Activated T-helper 1 cell treated with anti-CD3 and anti-CD28 coated beads, Interleukin-12 subunit alpha, Interleukin-12 subunit beta, Interleukin-2, Interleukin-4 antibody, amounts not matched to agents 30 ng/mL and 10 ng/mL and 1 ng/mL, durations not matched to agents 14 hours and 24 hours and 36 hours (primary cell): ENCODE data around the gene CLOCK. TPM values are rescaled to one million over a fixed set of nuclear protein-coding genes. Genes with fewer than 3 reads are reported as not detected.
A peak's percentile ranks its signal among the peaks of the same experiment; 100 is the strongest.
"Not testable (repeated sequence)": the region's sequence is repeated elsewhere in the genome, so short reads cannot be mapped to it uniquely, and the experiment has no call there.

Experiments used
- DNase-seq: peaks from one replicate; pipeline ENCODE4 v3.0.0; 2021; ENCODE audit warnings: low spot score
- H3K27ac Mint-ChIP-seq: one replicate; pipeline ENCODE4 v1.8.0; 2021; ENCODE audit warnings: mild to moderate bottlenecking, mixed read lengths
- H3K27me3 Mint-ChIP-seq: one replicate; pipeline ENCODE4 v1.8.0; 2022; ENCODE audit warnings: mild to moderate bottlenecking, moderate library complexity, mixed read lengths; ENCODE audit not compliant: insufficient read depth
- H3K36me3 Mint-ChIP-seq: one replicate; pipeline ENCODE4 v1.8.0; 2021; ENCODE audit warnings: low read depth, mixed read lengths
- H3K4me1 Mint-ChIP-seq: one replicate; pipeline ENCODE4 v1.8.0; 2021; ENCODE audit warnings: low read depth, mixed read lengths
- H3K4me3 Mint-ChIP-seq: one replicate; pipeline ENCODE4 v1.8.0; 2021; ENCODE audit warnings: mild to moderate bottlenecking, moderate library complexity, mixed read lengths
- H3K9me3 Mint-ChIP-seq: one replicate; pipeline ENCODE4 v1.8.0; 2021; ENCODE audit warnings: mixed read lengths
- intact Hi-C: fragments of 100-400 bp; cut with micrococcal nuclease; formaldehyde crosslinking; loops from one replicate; pipeline ENCODE4 v1.15.1; 2024
- total RNA-seq: library from RNA; stranded (reverse); gene quantifications from 2 replicates; pipeline ENCODE4 v1.2.3, GENCODE V29; 2022

The CLOCK gene, protein sequence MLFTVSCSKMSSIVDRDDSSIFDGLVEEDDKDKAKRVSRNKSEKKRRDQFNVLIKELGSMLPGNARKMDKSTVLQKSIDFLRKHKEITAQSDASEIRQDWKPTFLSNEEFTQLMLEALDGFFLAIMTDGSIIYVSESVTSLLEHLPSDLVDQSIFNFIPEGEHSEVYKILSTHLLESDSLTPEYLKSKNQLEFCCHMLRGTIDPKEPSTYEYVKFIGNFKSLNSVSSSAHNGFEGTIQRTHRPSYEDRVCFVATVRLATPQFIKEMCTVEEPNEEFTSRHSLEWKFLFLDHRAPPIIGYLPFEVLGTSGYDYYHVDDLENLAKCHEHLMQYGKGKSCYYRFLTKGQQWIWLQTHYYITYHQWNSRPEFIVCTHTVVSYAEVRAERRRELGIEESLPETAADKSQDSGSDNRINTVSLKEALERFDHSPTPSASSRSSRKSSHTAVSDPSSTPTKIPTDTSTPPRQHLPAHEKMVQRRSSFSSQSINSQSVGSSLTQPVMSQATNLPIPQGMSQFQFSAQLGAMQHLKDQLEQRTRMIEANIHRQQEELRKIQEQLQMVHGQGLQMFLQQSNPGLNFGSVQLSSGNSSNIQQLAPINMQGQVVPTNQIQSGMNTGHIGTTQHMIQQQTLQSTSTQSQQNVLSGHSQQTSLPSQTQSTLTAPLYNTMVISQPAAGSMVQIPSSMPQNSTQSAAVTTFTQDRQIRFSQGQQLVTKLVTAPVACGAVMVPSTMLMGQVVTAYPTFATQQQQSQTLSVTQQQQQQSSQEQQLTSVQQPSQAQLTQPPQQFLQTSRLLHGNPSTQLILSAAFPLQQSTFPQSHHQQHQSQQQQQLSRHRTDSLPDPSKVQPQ
- total RNA-seq, result 12.7 and 13.0 TPM in 2 replicates

DNA sequence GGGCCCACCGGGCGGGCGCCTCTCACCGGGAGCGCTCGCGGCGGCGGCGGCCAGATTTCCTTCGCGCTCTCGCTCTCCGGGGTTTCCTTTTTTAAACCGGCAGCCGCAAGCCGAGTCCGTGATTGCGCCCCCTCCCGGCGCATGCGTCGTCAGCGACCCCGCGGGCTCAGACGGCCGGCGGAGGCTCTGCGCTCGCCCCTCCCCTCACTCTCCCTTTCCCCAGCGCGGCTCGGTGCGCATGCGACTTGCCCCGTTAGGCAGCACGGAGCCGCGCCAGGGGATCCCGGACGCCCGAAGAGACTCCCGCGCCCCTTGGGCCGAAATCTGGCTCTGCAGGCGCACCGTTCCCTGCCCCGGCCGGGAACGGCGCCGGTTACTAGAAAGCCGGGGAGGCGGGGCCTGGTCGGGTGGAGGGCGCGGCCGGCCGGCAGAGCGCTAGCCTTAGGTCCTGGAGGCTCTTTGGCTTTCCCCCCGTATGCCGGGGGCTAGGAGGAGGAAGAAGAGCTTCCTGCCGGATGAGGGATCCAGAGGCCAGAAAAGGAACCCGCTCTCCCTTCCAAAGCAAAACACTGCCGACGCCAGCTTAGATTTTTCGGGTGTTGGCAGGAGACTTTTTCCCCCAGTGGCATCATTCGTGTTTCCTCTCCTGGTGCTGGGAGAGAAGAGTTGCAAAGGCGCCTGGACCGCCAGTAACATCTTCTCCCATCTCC is at the start of gene CLOCK:
Gene CLOCK (minus strand): TSS at position 154 of the 710 bp plus-strand sequence. CDS start 64,124 bp downstream, outside the sequence.
- peaks cover 13% of the 10 kb centered on the region for H3K27me3 Mint-ChIP-seq
- DNase-seq, result peak; percentile 80
- intact Hi-C loops, result loop anchor here (1.0 to 10.0 kb wide), 16 partner anchors 16 to 1482 kb away; partner anchors contain the start of genes AASDH, CEP135, CHIC2 and EXOC1
- H3K9me3 Mint-ChIP-seq, result no peaks in the 10 kb centered on the region
- H3K4me3 Mint-ChIP-seq, result peak within 1 kb of the TSS; percentile 92
- peaks cover 41% of the 10 kb centered on the region for H3K4me1 Mint-ChIP-seq
- H3K36me3 Mint-ChIP-seq, result no peaks in the 10 kb centered on the region
- peak within 1 kb of the TSS; percentile 86 for H3K27ac Mint-ChIP-seq

DNA sequence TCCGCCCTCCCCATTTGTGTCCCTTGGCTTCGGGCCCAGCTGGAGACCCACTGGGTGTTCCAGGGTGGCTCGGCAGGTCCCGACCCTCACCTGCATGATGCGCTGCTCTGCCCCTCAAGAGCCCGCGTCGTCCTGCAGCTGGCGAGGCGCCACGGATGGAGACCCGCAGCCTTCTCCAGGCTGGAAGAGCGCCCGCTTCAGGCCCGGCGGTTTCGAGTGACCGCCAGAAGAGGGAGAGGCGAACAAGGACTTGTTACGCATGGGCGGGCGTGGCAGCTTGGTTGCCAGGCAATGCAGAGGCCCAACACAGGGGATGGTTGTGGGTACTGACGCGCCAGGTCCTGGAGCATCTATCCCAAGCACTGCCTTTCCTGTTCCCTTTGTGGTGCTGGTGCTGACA is 45.3 kb upstream of the CLOCK start, which contains the start of gene PDCL2:
Gene PDCL2 (minus strand): TSS at position 232 of the 400 bp plus-strand sequence. CDS start 136 bp downstream, at position 96.
- Mint-ChIP-seq H3K27me3 (peaks cover 3% of the 10 kb centered on the region), H3K27ac (no peak within 1 kb of the TSS), H3K4me1 (no peaks in the 10 kb centered on the region), H3K9me3 (peaks cover 3% of the 10 kb centered on the region), H3K36me3 (no peaks in the 10 kb centered on the region), H3K4me3 (no peak within 1 kb of the TSS)
- no peak for DNase-seq
- intact Hi-C loops, result no loop called here

DNA sequence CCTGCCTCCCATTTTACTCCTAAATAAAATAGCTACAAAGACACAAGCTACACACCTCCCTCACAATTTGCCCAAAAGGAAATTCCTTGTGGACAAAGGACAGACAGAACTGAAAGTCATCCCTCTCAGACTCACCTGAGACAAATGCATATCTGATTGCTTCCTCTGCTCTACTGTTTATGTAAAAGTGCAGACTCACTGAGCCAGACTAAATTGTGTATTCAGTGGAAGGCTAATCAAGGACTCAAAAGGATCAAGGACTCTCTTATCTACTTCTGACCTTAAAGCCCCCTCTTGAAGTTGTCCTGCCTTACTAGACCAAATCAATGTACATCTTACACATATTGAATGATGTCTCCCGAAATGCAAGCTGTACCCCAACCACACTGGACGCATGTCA is 41.5 kb upstream of the CLOCK start:
- intact Hi-C loops, result no loop called here
- H3K27me3 Mint-ChIP-seq, result peaks cover 1% of the 10 kb centered on the region
- H3K4me3 Mint-ChIP-seq, result no peak overlapping the region
- peaks cover 3% of the 10 kb centered on the region for H3K9me3 Mint-ChIP-seq
- H3K27ac Mint-ChIP-seq, result no peak overlapping the region
- no peak for DNase-seq
- H3K4me1 Mint-ChIP-seq, result no peaks in the 10 kb centered on the region
- H3K36me3 Mint-ChIP-seq, result no peaks in the 10 kb centered on the region

- H3K4me3 Mint-ChIP-seq, H3K27me3 Mint-ChIP-seq, intact Hi-C loops, H3K27ac Mint-ChIP-seq, H3K36me3 Mint-ChIP-seq, H3K9me3 Mint-ChIP-seq, DNase-seq, H3K4me1 Mint-ChIP-seq: not testable (repeated sequence)
These were observed 36.1 kb upstream of the CLOCK start for GRCh38 chr4:55582773-55583172.

GRCh38 chr4:55578341-55579010 is 31.8 kb upstream of the CLOCK start:
- Mint-ChIP-seq H3K4me1 (no peaks in the 10 kb centered on the region), H3K36me3 (peaks cover 2% of the 10 kb centered on the region), H3K4me3 (no peak overlapping the region), H3K9me3 (peaks cover 22% of the 10 kb centered on the region), H3K27ac (no peak overlapping the region), H3K27me3 (no peaks in the 10 kb centered on the region)
- intact Hi-C loops, result no loop called here
- DNase-seq, result no peak

GRCh38 chr4:55575513-55575912 is 28.8 kb upstream of the CLOCK start:
- no peaks in the 10 kb centered on the region for H3K4me1 Mint-ChIP-seq
- intact Hi-C loops, result no loop called here
- no peak overlapping the region for H3K27ac Mint-ChIP-seq
- peaks cover 2% of the 10 kb centered on the region for H3K36me3 Mint-ChIP-seq
- DNase-seq, result no peak
- H3K4me3 Mint-ChIP-seq, result no peak overlapping the region
- H3K27me3 Mint-ChIP-seq, result peaks cover 5% of the 10 kb centered on the region
- H3K9me3 Mint-ChIP-seq, result peaks cover 22% of the 10 kb centered on the region

DNA sequence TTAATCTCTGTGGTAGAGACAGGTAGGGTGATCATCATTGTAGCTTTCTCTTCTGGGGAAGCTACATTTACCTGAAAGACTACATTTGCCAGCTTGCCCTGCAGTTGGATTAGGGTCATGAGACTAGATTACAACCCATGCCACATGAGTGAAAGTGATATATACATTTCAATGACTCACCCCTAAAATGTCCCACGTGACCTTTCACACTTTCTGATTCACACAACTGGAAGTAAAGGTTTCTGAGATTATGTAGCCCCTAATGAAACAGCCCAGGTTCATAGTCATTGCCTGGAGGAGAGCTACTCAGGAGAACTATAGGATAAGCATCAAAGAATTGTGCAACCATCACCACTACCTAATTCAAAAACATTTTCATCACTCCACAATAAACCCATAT is 27.5 kb upstream of the CLOCK start:
- intact Hi-C loops, result no loop called here
- peaks cover 2% of the 10 kb centered on the region for H3K36me3 Mint-ChIP-seq
- no peak overlapping the region for H3K27ac Mint-ChIP-seq
- H3K4me1 Mint-ChIP-seq, result no peaks in the 10 kb centered on the region
- peaks cover 5% of the 10 kb centered on the region for H3K27me3 Mint-ChIP-seq
- no peak overlapping the region for H3K4me3 Mint-ChIP-seq
- peaks cover 22% of the 10 kb centered on the region for H3K9me3 Mint-ChIP-seq
- DNase-seq, result no peak

DNA sequence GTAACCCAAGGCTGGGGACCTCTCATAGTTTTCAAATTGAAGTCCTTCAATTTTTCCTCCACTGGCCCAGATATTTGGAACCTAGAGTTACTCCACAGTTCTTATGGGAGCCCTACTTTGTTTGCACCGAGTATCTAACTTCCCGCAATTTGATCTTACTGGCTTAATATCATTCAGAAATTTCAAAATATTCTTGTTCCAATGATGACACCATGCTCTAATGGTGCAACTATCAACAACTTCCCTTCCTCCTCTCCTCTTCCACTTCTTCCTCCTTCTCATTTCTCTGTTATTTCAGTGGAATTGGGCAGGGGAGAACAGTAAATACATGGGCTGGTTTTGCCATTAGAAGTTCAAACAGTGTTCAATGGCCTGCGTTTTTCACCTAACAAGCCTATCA is 25.1 kb upstream of the CLOCK start:
- intact Hi-C loops, result no loop called here
- H3K27me3 Mint-ChIP-seq, result peaks cover 8% of the 10 kb centered on the region
- H3K27ac Mint-ChIP-seq, result no peak overlapping the region

DNA sequence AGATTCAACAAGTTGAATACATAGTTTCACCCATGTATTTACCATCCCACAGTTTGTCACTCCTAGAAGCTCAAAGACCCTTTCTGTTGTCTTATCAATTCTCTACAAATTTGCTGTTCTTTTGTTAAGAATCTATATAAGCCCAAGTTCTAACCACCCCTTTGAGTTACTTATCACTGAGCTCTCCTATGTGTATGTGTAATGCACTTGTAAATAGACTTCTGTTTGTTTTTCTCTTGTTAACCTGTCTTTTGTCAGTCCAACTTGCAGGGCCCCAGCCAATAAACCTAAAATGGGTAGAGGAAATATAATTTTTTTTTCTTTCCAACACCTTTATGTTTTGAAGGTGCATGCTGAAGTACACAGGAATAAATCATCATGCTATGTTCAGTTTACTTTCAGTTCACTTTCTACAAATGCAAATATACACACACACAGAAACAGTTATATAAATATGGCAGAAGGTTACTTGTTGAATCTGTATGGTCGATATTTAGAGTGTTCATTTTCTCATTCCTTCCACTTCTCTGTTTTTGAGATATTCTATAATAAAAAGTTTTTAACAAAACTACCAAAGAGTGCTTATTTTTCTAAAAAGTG is 22.3 kb upstream of the CLOCK start:
- no peak for DNase-seq
- no peak overlapping the region for H3K27ac Mint-ChIP-seq
- H3K4me3 Mint-ChIP-seq, result no peak overlapping the region
- peaks cover 9% of the 10 kb centered on the region for H3K27me3 Mint-ChIP-seq
- no peaks in the 10 kb centered on the region for H3K36me3 Mint-ChIP-seq
- H3K4me1 Mint-ChIP-seq, result no peaks in the 10 kb centered on the region
- no peaks in the 10 kb centered on the region for H3K9me3 Mint-ChIP-seq
- intact Hi-C loops, result loop anchor here (10.0 kb wide), 1 partner anchor 594 kb away; no protein-coding TSS in a partner anchor

More for the DNA sequence above, 25.1 kb upstream of the CLOCK start:
- peaks cover 16% of the 10 kb centered on the region for H3K9me3 Mint-ChIP-seq
- no peak overlapping the region for H3K4me3 Mint-ChIP-seq
- no peak for DNase-seq
- no peaks in the 10 kb centered on the region for H3K4me1 Mint-ChIP-seq
- peaks cover 2% of the 10 kb centered on the region for H3K36me3 Mint-ChIP-seq

DNA sequence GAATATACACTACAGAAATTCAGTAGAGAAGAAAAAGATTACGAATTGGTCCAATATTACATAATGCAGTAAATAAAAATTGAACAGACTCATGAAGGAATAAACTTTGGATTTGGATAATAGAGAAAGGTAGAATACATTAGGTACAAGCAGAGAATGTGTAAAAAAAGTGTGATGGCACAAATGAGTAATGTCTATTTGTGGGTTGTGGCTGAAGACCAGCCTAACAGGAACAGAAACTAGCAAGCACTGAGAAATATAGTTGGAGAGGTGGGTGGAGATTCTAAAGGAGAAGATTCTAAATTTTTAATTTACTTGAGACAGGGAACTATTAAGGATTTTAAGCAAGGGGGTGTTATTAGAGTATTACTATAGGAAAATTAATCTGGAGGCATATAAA is 15.2 kb upstream of the CLOCK start:
- Mint-ChIP-seq H3K4me3 (no peak overlapping the region), H3K27me3 (peaks cover 7% of the 10 kb centered on the region), H3K27ac (peak overlapping the region; percentile 53), H3K4me1 (peaks cover 7% of the 10 kb centered on the region), H3K36me3 (no peaks in the 10 kb centered on the region), H3K9me3 (peaks cover 12% of the 10 kb centered on the region)
- no peak for DNase-seq
- intact Hi-C loops, result loop anchor here (10.0 kb wide), 1 partner anchor 587 kb away; no protein-coding TSS in a partner anchor

- Mint-ChIP-seq H3K4me3 (no peak overlapping the region), H3K27ac (no peak overlapping the region), H3K4me1 (peaks cover 7% of the 10 kb centered on the region), H3K36me3 (no peaks in the 10 kb centered on the region), H3K27me3 (peaks cover 9% of the 10 kb centered on the region), H3K9me3 (peaks cover 12% of the 10 kb centered on the region)
- intact Hi-C loops, result loop anchor here (10.0 kb wide), 1 partner anchor 585 kb away; no protein-coding TSS in a partner anchor
- no peak for DNase-seq
These were observed 13.4 kb upstream of the CLOCK start for GRCh38 chr4:55560096-55560495.
